Renal cortical epithelial cell (primary cell): ENCODE data around the gene NGEF. TPM values are rescaled to one million over a fixed set of nuclear protein-coding genes. Genes with fewer than 3 reads are reported as not detected.
"Not testable (repeated sequence)": the region's sequence is repeated elsewhere in the genome, so short reads cannot be mapped to it uniquely, and the experiment has no call there.

Experiments used
- DNase-seq: peaks from one replicate; pipeline ENCODE4 v3.0.0-alpha.2; 2011; ENCODE audit warnings: low read depth
- total RNA-seq: library from RNA; depleted of rRNA; stranded (reverse); fragments of >200 nt; gene quantifications from 2 replicates; pipeline ENCODE4 v1.2.3, GENCODE V29; 2014

Gene NGEF
- total RNA-seq, 1 donor from 2014 or later, result 0.75 TPM

GRCh38 chr2:233023007-233023760, 10.1 kb upstream of the NGEF start:
- DNase-seq, result no peak

GRCh38 chr2:233022561-233022960, 9.5 kb upstream of the NGEF start:
- DNase-seq, result no peak

- no peak for DNase-seq
Observed at GRCh38 chr2:233021771-233022170, 8.7 kb upstream of the NGEF start.

- no peak for DNase-seq
Observed at GRCh38 chr2:233020454-233020853, 7.4 kb upstream of the NGEF start.

- DNase-seq, result not testable (repeated sequence)
Observed at GRCh38 chr2:233019610-233020009, 6.6 kb upstream of the NGEF start.

GRCh38 chr2:233017947-233018346, 4.9 kb upstream of the NGEF start:
- DNase-seq, result no peak

- no peak for DNase-seq
Observed at GRCh38 chr2:233015019-233015645, 2.1 kb upstream of the NGEF start.

- no peak for DNase-seq
Observed at GRCh38 chr2:233013650-233014049, 594 bp upstream of the NGEF start.

GRCh38 chr2:233012301-233012971, 620 bp downstream of the NGEF start:
- DNase-seq, result no peak

GRCh38 chr2:233011702-233012131, 1.3 kb downstream of the NGEF start:
- DNase-seq, result no peak

GRCh38 chr2:233011268-233011650, 1.8 kb downstream of the NGEF start:
- no peak for DNase-seq

GRCh38 chr2:233010569-233011267, 2.3 kb downstream of the NGEF start:
- DNase-seq, result no peak

- DNase-seq, result no peak
Observed at GRCh38 chr2:233009661-233010060, 3.4 kb downstream of the NGEF start.

- no peak for DNase-seq
Observed at GRCh38 chr2:233007739-233008138, 5.3 kb downstream of the NGEF start.

- DNase-seq, result no peak
Observed at GRCh38 chr2:233007270-233007669, 5.8 kb downstream of the NGEF start.

GRCh38 chr2:233006648-233007047, 6.4 kb downstream of the NGEF start:
- no peak for DNase-seq

- no peak for DNase-seq
Observed at GRCh38 chr2:233005096-233005495, 8.0 kb downstream of the NGEF start.

- DNase-seq, result no peak
Observed at GRCh38 chr2:233003658-233004555, 9.1 kb downstream of the NGEF start.

- DNase-seq, result no peak
Observed at GRCh38 chr2:233002829-233003657, 10.0 kb downstream of the NGEF start.
